NCI-H1694 (cell line): ENCODE results near the gene CCDC102B.
"Not testable (repeated sequence)": the region's sequence is repeated elsewhere in the genome, so short reads cannot be mapped to it uniquely, and the experiment has no call there.

Source experiments
- DNase-seq: peaks from one replicate; lab custom pipeline; 2025; lab: John Stamatoyannopoulos, UW

CCDC102B gene

GRCh38 chr18:68830256-68831045 is 32.6 kb downstream of the CCDC102B start:
- DNase-seq, result no peak

- no peak for DNase-seq
Observed at GRCh38 chr18:68833756-68834155, 35.9 kb downstream of the CCDC102B start.

GRCh38 chr18:68837665-68838451 is 40.0 kb downstream of the CCDC102B start:
- no peak for DNase-seq

- DNase-seq, result no peak
Observed at GRCh38 chr18:68839701-68840100, 41.8 kb downstream of the CCDC102B start.

- no peak for DNase-seq
Observed at GRCh38 chr18:68840554-68841263, 42.8 kb downstream of the CCDC102B start.

GRCh38 chr18:68841301-68841700 is 43.4 kb downstream of the CCDC102B start:
- DNase-seq, result no peak

GRCh38 chr18:68842951-68843350 is 45.1 kb downstream of the CCDC102B start:
- DNase-seq, result no peak

- no peak for DNase-seq
Observed at GRCh38 chr18:68843473-68844089, 45.7 kb downstream of the CCDC102B start.

- DNase-seq, result peak; percentile 21
Observed at GRCh38 chr18:68847219-68847837, 49.4 kb downstream of the CCDC102B start.

GRCh38 chr18:68848242-68848641 is 50.4 kb downstream of the CCDC102B start:
- DNase-seq, result no peak

- no peak for DNase-seq
Observed at GRCh38 chr18:68854786-68855391, 57.0 kb downstream of the CCDC102B start.

GRCh38 chr18:68855491-68855890 is 57.6 kb downstream of the CCDC102B start:
- no peak for DNase-seq

- DNase-seq, result no peak
Observed at GRCh38 chr18:68861365-68861764, 63.5 kb downstream of the CCDC102B start.

- DNase-seq, result no peak
Observed at GRCh38 chr18:68865021-68865420, 67.1 kb downstream of the CCDC102B start.

- no peak for DNase-seq
Observed at GRCh38 chr18:68865503-68865902, 67.6 kb downstream of the CCDC102B start.

- DNase-seq, result no peak
Observed at GRCh38 chr18:68873003-68873402, 75.1 kb downstream of the CCDC102B start.

- no peak for DNase-seq
Observed at GRCh38 chr18:68874361-68874760, 76.5 kb downstream of the CCDC102B start.

GRCh38 chr18:68879947-68880346 is 82.1 kb downstream of the CCDC102B start:
- DNase-seq, result not testable (repeated sequence)

- no peak for DNase-seq
Observed at GRCh38 chr18:68887410-68887809, 89.5 kb downstream of the CCDC102B start.

- no peak for DNase-seq
Observed at GRCh38 chr18:68893354-68893753, 95.5 kb downstream of the CCDC102B start.

GRCh38 chr18:68897286-68897685 is 99.4 kb downstream of the CCDC102B start:
- DNase-seq, result no peak
